HG02870 (cell line): ENCODE results near the gene UBE2F.
"Not testable (repeated sequence)": the region's sequence is repeated elsewhere in the genome, so short reads cannot be mapped to it uniquely, and the experiment has no call there.

Source experiments
- ATAC-seq: cut with Tn5 transposase; IDR thresholded peaks from one replicate; pipeline ENCODE4 v1.9.1; 2021; ENCODE audit warnings: mild to moderate bottlenecking, moderate library complexity; ENCODE audit not compliant: unreplicated experiment

The UBE2F gene

DNA sequence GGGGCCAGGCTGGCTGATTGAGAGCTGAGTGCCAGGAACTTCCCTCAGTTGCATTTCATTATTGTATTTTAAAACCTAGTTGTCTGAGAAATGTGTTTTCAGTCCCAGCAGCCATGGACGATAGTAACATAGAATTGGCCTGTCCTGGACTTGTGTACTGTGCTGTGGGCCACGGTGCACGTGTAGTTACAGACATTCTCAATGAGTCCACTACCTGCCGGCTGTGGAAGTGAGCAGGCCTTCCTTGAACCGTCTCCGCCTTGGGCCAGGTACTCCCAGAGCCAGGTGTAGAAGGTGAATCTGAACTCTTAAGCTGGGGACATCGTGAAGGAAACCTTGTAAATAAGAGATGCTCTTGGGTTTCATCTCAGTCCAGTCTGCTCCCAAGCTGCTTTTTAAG lies 47.0 kb downstream of the UBE2F start:
- no peak for ATAC-seq

DNA sequence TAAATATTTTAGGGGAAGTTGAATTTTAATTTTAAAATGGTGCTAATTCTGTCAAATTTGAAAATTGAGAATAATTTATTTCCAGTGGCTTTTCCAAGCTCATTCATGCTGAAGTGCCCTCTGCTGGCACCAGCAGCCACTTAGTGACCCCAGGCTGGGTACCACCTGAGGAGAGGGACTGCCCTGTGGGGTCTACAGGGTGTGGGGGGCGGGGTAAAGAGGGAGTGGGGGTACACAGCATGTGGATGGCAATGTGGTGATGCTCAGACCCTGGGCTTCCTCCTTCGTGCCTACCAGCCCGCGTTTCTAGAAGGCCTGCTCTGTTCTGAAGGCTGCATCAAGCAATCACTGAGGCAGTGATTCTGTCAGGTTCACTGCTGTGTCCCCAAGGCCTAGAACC lies 48.9 kb downstream of the UBE2F start:
- no peak for ATAC-seq

DNA sequence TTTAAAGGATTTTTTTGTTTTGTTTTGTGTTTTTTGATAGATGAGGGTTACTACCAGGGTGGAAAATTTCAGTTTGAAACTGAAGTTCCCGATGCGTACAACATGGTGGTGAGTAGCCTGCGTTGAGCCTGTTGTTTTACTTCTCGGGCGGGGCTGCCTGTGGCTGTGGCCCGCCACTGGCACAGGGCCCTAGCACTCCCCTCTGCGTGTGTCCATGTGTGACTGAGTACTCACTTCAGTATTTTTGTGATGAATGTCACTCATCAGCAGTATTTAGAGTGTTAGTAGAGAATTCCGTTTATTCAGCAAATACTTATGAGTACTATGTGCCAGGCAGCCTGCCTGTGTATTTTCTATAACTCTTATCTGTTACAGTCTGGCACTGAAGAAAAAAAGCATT lies 49.7 kb downstream of the UBE2F start:
- ATAC-seq: no peak

DNA sequence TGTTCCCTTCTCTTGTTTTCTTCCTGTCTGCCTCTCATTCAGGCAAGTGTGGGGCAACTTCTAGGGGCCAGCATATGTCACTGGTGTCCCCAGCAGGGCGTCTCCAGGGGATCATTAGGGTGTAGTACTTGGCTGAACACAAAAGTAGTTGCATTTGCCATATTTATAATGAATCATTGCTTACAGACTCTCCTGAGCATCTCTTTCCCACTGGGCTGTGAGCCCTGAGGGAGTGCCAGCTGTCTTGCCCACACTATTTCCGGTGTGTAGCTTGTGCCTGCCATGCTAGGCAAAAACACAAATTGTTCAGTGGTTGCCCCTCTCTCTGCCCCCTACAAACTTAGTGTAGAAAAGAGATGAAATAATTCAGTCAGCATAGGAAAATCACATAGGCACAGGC lies 53.1 kb downstream of the UBE2F start:
- ATAC-seq: no peak

DNA sequence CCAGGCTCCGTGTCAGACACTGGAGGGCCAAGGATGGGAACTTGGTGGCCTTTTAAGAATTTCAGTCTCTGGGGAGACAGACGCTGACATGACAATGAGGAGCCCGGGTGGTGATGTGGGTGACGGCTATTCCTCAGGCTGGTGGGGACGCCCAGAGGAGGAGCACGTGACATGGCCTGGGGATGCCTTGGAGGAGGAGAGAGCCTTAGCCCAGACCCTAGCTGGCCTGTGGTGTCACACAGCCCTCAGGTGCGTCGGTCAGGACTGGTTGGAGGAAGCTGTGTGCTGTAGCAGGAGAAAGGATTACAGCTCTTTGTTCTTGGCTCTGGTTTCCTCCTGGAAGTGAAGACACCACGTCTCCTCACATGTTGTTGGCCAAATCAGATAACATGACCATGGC lies 54.0 kb downstream of the UBE2F start:
- ATAC-seq: no peak

DNA sequence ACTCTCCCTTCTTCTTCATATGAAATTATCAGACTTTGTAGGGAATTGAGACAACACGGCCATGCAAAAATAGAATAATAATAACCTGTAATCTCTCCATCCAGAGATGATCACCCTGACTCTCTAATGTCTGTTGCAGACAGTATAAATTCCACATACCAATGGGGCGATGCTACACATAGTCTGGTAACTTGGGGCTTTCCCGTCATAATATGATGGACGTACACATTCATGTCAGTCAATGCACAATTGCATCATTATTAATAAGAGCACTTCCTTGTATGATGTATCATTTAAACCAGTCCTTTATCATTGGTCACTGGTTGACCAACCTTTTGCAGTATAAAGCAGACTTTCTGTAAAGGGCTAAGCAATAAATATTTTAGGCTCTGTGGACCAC lies 54.5 kb downstream of the UBE2F start:
- no peak for ATAC-seq

DNA sequence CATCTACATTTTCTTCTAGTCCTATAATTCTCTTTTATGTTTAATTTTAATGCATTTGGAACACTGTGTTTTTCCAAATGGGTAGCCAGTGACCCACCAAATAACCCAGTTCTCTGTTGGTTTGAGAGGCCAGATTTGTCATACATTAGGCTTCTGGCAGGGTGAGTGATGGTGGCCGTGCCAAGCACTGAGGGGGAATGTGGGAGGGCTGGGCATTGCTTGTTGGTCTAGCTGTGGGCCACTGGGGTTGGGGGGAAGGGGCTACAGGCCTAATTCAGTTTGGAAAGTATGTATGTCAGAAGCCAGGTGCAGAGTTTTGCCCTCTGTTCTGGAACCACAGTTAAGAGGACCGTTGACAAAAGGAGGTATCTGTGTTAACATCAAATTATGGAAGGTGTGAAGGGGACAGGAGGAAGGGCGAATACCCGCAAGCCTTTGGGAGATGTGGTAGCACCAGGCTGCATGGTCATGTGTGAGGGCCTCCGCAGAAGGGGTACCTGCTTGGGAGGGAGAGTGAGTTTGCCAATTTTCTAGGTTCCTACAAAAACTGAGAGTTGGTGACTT lies 55.9 kb downstream of the UBE2F start:
- no peak for ATAC-seq

DNA sequence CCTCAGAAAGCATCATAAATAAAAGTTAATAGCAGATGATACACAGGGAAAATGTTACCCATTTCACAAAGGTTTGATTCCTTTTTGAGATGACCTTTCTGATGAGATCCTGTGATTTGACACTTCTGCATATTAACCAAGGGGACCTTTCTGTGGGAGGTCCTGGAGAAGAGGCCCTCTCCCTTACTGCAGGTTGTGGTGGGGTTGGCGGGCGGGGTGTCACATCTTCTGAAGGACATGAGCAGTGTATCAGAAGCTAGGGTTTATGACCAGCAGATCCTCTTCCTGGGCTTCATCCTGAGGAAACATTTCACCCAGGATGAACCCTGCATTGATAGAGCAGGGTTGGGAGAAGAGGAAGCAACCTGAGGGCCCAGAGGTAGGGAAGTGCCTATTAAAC lies 56.8 kb downstream of the UBE2F start:
- ATAC-seq: no peak

DNA sequence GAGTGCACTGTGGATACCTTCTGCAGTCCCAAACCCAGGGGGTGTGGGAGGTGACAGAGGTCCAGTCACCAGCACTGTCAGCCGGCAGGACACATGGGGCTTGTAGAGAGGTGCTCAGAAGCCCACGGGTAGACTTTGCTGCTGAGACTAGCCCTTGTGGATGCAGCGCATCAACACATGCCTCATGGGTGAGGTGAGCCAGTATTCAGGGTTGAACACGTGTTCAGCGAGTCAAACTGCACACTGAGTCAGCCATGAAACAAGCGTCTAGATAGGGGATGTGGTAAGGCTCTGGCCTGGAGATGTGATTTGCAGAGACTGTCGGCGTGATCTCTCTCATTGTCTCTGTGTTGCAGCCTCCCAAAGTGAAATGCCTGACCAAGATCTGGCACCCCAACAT lies 58.2 kb downstream of the UBE2F start:
- ATAC-seq: no peak

DNA sequence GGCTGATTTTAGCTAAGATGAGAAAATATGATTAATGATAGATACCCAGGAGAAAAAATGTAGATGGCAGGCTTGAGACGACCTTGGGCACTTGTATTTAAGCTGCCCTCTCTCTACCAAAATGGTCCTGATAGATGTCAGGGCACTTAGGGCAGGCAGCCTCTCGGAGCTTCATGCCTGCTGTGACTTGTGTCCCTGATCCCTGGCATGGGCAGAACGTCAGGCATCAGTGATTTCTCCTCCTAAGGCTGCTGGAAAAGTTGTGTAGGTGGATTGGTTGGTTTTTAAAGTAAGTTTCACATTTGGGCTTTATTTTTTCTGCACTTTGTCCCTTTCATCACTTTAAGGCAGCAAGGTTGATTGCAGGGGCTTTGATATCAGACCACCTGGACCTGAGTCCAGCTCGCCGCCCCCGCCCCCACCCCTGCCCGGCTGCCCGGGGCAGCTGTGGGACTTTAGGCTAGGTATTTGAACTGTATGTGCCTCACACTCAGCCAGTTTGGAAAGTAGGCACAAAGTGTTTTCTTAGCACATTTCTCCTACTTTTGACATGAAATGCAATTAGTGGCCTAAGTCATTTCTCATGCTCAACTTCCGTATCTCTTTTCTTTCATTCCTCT lies 59.0 kb downstream of the UBE2F start:
- no peak for ATAC-seq

DNA sequence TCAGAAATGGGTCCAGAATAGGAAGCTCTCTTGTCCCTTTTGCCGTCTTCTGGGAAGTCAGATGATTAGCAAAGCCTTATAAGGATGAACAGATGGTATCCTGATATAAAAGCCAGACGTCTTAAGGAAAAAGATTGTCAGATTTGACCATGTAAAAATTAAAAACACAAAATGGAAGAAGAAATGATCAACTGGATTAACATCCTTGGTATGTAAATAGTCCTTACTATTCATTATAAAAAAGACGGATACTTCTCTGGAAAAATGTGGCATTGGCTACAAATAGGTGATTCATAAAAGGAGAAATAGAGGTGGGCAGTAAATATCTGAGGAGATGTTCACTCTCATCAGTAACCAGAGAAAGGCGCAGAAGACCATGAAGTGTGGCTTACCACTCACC lies 60.2 kb downstream of the UBE2F start:
- no peak for ATAC-seq

DNA sequence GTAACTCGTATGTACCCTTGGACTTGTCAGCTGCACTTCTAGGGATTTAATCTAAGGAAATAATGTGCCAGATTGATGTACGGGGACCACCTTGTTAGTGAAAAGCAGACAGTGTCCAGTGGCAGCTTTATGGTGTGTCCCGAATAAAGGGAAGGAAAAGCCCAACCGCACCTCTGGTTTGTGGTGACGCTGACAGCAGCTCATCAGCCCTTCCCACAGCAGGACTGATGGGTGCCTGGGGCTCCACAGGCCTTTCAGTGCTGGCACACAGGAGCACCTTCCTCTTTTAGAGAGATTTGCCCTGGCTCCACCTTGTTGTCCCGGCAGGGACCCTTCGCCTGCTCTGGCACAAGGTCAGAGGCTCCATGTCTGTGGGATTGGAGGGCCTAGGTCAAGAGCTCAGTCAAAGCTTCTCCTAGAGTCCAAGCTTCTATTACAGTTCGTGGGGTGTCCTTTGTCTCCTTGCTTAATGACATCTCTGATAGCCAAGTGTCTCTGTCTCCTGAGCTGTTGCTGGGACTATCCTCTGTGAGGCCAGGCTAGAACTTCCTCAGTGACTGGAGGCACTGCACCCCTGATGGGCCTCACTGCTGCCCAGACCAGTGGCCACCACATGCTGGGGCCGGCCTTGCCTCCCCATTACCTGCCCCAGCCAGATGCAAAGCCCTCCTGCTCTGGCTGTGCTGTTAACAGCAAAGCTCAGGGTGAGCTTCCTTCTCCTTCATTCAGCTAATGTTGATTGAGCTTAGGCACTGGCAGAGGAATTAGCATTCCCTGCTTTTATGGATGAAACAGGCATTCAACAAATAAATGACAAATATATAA lies 61.0 kb downstream of the UBE2F start:
- no peak for ATAC-seq

DNA sequence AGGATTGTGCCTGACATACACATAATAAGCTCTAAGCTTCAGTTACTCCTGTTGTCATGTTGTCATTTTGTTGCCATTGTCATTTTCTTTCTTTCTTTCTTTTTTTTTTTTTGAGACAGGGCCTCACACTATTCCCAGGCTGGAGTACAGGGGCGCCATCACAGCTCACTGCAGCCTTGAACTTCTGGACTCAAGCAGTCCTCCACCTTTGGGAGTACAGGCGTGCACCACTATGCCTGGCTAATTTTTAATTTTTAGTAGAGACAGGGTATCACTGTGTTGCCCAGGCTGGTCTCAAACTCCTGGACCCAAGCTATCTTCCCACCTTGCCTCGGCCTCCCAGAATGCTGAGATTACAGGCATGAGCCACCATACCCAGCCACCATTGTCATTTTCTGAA lies 63.0 kb downstream of the UBE2F start:
- no peak for ATAC-seq

DNA sequence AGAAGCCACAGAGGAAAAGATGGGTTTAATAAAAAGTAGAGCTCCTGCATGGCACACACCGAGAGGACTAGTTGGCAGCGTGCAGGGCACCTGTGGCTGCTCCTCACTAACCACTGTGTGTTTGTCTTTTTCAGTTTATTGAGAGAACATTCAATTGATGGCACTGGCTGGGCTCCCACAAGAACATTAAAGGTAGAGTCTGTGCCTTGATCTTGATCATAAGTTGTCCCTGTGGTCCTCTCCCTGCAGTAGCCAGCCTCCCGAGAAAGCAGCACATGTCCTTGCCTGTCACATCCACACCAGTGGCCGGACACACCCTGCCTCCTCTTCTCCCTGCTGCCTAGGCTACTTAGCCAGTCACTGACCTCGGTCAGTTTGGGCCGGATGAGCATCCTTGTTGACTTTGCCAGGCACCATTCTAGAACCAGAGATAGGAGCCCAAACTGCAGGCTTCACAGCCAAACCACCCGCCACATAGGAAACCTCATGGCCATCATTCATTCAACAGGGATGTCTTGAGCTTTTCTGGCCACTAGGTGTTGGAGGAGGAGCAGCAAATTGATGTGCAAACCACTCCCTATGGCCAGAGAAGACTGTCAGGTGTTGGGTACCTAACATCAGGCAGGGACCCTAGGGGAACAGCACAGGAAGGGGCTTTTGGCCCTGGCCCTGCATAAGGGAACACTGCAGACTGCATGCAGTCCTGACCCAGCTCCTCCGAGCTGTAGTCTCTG lies 63.8 kb downstream of the UBE2F start:
- ATAC-seq: no peak

DNA sequence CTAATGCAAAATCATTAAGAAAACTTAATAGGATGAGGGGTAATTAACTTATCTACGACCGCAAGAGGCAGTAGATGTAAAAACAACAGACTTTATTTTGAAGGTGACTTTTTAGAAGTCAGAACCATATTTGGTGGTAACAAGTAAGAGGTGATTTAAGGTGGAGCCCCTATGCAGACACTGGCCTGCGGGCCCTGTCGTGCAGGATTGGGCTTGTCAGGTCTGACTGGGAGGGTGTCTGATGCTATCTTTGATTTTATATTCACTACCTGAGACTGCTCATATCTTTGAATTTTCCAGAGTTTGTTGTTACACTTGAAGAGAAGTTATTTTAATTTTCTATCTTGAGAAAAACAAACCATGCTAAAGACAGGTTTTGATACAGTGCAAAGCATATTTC lies 64.9 kb downstream of the UBE2F start:
- no peak for ATAC-seq

DNA sequence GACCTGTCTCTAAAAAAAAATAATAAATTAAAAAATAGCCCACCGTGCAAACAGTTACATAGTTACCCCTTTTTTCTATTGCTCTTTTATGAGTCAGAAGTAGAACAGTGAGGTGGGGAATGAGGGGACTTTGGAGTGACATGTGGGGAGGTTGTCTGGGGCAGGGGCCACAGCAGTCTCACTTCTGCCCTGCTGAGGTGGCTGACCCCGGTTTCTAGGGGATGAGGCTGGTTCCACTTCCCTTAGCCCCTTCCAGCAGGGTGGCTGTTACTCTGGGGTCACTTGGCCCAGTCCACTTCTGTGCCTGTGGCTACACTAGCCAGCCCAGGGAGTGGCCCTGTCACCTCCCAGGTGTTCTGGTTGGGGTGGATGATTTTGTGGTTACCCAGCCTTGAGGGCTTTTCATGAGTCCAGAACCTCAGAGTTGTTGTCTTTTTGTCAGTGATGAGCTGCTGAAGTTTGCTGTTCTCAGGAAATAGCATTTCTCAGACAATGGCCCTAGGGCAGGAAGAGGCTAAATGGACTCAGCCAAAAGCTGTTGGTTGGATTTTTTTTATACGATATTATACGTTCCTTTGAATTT lies 66.0 kb downstream of the UBE2F start:
- no peak for ATAC-seq

DNA sequence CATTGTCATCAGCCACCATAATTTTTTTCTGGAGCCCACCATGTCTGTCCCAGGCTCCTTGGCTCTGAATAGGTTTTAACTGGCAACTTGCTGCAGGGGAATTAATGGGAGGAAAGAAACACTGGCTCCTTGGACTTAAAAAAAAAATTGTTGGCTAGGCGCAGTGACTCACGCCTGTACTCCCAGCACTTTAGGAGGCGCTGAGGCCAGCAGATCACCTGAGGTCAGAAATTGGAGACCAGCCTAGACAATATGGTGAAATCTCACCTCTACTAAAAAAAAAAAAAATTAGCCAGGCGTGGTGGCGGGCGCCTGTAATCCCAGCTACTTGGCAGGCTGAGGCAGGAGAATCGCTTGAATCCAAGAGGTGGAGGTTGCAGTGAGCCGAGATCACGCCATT lies 67.2 kb downstream of the UBE2F start:
- not testable (repeated sequence) for ATAC-seq

DNA sequence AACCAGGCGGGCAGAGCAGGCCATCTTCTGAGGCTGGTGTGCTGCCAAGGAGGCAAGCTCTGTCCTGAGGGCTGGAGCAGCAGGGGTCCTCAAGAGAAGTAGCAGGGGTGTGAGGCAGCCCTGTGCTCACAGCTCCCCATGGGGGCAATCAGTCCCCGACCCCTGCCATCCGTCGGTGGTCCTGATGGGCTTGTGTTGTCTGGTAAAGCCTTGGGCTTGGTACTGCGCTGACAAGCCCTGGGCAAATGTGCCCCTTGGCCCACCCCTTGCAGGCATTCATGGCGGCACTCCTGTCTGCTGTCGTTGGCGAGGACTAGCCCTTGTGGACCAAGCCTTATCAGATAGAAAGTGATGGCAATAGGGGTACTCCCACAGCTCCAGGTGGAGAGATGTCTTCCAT lies 71.4 kb downstream of the UBE2F start:
- ATAC-seq: no peak

DNA sequence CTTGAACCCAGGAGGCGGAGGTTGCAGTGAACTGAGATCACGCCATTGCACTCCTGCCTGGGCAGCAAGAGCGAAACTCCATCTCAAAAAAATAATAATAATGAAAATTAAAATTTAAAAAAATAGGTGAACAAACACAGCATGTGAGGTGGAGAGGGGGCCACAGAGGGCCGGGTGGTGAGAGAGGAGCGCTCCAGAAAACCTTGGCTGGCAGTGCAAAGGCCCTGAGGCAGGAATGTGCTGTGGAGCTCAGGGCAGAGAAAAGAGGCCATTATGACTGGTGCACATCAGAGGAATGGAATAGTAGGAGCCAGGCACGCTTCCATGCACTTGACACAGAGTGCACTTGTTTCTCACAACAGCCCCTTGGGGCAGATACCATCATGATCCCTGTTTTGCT lies 72.3 kb downstream of the UBE2F start:
- ATAC-seq: no peak

DNA sequence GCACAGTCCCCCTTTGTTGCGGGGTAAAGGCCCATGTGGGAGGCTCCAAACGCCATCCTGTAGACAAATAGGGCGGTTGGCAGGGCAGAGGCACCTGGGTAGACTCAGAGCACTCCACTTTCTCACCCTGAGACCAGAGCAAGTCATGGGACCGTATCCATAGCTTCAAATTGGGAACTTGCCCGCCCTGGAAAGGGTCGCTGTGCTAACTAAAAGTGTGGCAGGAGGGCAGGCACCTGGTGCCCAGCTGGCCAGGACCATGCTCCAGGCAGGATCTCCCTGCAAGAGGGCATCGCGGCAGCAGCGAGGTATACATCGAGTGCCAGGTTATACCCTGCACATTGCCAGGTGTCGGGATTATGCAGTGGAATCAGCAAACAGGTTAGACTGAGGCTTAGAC lies 73.2 kb downstream of the UBE2F start:
- no peak for ATAC-seq

DNA sequence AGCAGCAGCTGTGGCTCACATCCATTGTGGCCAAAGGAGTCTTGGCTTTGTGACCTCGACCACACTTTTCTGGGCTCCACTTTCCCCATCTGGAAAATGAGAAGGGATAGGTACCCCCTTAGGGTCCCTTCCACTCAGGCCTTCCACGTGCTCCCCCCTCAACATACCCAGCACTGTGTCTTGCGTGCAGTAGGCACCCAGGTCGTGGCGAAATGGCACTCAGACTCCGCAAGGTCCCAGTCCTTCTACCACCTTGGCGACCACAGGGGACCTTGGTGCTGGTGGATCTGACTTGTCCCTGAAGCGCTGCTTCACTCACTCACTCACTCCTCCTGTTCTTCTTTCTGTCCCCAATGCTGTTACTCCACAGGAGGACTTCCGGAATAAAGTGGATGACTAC lies 74.1 kb downstream of the UBE2F start:
- no peak for ATAC-seq
